ENCODE measurements around the gene CEP131.
"Not testable (repeated sequence)": the region's sequence is repeated elsewhere in the genome, so short reads cannot be mapped to it uniquely, and the experiment has no call there.

CEP131 gene

DNA sequence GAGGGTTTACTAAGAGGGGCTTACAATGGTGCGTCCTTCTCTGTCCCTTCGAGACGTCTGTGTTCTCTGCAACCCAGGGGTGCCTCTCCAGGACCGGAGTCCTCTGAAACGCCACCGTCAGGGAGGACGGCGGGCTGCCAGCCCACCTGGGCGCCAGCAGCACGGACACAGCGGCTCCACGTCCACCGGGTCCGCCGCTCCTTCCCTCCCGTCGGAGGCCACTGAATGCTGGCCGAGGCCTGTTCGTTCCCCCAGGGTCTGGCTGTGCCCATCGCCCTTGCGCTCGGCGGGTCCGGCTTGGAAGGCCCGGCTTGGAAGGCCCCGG, 15.7 kb upstream of the CEP131 start:
- DNase-seq = no peak

- no peak for DNase-seq
Observed at GRCh38 chr17:81237591-81238489, 15.1 kb upstream of the CEP131 start.

DNA sequence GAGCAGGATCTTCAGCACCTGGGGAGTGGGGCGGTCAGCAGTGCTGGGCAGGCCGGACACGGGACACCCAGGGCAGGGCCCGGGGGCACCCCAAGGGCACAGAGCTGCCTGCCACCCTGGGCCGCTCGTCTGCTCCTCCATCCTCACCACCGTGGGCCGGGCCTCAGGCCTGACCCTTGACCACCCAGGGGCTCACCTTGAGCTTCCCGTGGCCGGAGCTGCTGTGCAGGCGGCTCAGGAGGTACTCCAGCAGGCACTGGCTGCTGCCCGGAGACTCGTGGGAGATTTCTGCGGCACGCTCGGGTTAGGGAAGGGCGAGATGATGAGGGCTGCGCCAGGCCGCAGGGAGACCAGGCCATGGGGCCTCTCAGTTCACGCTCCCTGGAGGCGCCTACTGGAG, 14.0 kb upstream of the CEP131 start:
- DNase-seq = no peak

DNA sequence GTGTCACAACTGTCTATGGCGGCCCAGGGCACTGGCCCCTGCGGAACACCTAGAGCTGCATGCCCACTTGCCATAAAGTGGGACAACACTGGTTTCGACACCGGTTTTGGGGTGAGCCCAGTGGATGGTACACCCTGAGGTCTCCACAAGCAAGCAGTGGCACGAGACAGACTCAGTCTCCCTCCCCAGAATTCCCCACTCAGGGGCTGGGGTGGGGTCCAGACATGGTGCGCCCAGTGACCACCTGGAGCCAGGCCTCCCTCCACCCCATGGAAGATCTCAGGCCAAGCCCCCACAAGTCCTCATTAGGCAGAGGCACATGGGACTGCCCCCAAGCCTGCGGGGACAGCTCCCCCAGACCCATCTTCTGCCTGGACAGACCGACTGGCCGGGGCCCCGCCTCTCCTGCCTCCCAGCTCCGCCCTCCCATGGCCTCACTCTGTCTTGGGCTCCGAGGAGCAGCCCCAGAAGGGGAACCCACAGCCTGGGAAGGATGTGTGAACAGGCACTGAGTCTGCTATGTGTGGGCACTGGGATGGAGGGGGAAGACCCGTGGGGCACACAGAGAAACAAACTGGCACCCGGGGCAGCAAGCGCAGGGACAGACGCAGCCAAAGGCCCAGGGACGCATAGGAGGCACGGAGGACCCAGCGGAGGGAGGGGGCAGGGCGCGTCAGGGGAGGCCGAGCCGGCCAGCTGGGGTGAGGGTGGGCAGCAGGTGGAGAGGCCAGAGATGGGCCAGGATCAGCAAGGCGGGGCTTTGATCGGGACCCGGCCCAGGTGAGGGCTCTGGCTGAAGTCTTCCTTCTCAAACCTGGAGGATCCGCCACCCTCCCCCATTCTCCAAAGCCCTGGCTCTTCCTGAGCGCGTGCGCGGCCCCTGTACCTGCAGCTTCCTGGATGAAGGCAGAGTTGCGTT, 13.3 kb upstream of the CEP131 start:
- no peak for DNase-seq

DNA sequence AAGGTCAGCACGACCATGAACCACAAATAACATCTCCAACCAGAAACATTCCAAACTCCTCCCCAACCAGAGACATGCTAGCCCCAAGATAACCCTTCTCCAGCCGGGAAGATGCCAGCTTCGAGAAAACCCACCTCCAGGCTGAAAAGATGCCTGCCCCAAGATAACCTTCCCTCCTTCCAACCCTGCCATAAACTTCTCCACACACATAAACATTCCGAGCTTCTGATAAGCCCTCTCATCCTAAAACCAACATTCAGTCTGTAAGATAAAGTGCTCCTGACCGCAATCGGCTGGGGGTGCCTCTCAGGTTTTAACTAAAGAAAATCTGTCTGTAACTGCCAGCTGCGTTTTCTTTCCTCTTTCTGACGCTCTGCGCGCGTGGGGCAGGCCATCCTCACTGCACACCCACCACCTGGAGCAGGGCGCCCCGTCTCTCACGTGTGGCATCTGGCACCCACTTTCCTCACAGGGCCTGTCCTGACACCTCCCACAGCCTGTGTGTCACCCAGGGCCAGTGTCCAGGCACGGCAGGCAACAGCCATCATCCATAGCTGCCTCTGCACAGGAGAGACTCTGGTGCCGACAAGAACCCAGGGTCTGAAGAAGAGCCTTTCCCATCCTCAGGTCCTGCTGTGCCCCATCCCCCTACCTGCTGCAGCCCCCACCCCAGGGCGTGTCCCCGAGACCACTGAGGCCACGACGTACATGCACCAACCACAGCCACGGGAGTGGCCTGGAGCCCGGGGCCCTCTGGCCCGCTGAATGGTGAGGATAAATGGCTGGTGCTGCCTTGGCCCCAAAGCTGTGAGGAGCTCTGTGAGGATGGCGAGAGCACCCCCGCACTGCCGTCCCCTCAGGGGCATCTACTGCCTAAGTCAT, 12.4 kb upstream of the CEP131 start:
- no peak for DNase-seq

DNA sequence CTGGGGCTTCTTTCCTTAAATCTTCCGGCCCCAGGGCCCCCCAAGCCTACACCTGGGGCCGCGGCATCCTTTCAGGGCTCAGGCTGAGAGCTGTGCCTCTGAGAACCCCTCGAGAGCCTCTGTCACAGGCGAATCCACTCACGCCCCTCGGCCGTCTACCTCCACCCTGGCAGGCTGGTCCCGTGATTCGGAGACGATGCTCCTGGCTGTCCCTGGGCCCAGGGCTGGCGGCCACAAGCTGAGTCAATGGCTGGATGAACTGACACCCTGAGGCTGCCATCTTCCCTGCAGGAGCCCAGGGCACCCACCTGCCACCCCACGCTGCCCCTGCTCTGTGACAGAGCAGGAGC, 11.7 kb upstream of the CEP131 start:
- no peak for DNase-seq

- DNase-seq = no peak
Observed at GRCh38 chr17:81233811-81234505, 11.2 kb upstream of the CEP131 start.

- DNase-seq = no peak
Observed at GRCh38 chr17:81233316-81233715, 10.6 kb upstream of the CEP131 start.

DNA sequence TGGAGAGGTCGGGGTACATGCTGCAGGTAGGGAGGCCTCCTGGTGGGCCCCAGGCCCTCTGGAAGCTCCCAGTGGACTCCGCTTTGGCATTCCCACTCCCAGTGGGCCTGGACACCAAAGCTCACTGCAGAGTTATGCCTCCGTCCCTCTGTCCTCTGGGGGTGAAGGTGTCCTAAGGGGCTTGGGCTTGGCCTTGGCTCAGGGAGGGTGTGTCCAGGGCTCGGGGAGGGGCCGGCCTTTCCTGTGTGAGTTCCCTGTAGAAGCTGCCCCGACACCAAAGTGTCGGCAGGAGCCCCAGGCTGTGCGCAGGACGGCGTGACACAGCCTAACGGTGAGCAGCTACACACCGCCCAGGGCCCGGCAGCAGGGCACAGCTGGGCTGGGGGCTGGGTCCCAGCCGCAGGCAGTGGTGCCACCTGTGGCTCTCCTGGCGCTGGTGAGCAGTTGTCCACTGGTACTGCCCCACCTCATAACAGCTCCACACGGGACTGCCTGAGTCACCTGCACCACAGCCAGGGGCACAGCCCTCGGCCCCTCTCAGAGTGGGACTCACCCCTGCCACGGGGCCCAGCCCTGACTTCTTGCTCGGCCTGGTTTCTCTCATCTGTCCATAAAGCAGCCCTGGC, 10.0 kb upstream of the CEP131 start:
- DNase-seq = no peak

GRCh38 chr17:81231766-81232581, 9.2 kb upstream of the CEP131 start:
- no peak for DNase-seq

- DNase-seq = no peak
Observed at GRCh38 chr17:81231121-81231645, 8.4 kb upstream of the CEP131 start.

GRCh38 chr17:81230043-81230820, 7.5 kb upstream of the CEP131 start:
- no peak for DNase-seq

GRCh38 chr17:81229666-81229920, 6.8 kb upstream of the CEP131 start:
- no peak for DNase-seq

DNA sequence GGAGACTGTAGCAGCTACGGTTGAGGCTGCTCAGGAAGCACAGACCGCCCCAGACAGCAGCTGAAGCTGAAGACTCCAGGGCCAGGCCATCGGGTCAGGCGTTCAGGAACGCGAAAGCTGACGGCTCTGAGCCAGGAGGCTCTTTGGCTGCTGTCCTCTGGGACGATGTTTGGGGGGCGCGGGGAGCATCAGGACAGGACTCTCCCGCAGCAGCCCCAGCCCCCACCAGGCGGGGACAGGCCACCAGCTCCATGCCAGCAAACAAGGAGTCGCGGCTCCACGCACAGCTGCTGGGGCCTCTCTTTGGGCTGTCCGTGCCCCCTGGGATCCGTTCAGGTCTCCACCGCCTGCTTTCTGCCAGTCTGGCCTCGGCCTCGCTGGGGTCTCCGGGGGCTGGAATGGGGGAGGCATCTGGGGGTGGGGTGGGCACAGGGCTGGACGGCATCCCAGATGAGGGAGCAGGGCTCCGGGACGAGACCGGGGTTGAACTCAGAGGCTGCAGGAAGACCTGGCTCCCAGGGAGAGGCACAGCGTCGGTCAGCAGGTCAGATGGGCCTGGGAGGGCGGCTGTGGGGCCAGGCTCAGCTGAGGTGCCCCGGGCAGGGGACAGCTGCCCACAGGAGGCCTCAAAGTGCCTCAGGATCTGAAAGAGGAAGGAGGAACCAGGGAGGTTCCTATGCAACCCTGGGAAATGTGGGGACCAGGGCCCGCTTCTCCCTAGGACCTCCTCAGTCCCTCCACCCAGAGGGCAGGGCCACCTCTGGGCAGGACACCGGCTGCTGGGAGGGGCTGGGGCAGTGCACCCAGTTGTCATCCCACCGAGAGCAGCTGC, 6.3 kb upstream of the CEP131 start:
- no peak for DNase-seq

DNA sequence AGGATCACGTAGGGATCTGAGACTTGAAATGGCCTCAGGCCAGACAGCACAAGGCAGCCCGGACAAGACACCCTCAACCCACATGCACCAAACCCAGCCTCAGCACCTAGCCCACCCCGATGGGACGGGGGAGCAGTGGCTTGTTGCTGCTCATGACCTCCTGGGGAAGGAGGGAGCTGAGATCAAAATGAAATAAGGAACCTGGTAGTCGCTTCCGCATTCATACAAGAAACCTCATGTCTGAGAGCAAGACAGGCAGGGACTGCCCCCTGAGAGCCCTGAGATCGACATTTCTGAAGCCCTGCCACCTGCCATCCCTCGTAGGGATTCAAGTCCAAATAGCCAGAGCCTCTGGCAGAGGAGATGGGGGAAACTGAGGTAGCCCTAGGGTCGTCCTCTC, 5.7 kb upstream of the CEP131 start:
- DNase-seq = no peak

- DNase-seq = not testable (repeated sequence)
Observed at GRCh38 chr17:81227630-81228029, 4.9 kb upstream of the CEP131 start.

DNA sequence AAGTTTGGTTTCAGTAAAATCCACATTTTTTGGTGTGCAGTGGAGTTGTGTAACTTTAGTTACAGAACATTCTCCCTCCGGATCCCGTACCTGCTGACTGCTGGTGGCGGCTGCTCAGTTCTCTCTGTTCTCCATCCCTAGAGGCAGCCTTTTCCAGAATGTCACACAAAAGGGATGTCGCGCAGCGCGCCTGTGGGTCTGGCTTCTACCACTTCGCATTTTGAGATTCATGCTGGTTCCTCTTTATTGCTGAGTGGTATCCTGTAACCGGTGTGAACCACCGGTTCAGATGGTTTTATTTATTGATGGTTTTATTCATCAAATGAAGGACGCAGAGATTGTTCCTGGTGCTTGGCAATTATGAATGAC, 981 bp upstream of the CEP131 start:
- no peak for DNase-seq

DNA sequence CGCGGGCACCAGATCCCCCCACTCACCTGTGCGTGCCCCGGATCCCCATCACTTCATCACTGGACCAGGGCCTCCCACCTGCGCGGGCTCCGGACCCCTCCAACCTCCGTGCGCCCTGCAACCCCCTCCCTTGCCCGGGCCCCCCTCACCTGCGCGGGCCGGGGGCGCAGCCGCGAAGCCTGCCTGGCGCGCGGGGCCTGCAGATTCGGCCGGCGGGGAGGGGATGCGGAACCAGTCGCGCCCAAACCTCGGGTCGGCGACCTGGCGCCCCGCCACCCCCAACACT, 202 bp downstream of the CEP131 start:
- DNase-seq = no peak

DNA sequence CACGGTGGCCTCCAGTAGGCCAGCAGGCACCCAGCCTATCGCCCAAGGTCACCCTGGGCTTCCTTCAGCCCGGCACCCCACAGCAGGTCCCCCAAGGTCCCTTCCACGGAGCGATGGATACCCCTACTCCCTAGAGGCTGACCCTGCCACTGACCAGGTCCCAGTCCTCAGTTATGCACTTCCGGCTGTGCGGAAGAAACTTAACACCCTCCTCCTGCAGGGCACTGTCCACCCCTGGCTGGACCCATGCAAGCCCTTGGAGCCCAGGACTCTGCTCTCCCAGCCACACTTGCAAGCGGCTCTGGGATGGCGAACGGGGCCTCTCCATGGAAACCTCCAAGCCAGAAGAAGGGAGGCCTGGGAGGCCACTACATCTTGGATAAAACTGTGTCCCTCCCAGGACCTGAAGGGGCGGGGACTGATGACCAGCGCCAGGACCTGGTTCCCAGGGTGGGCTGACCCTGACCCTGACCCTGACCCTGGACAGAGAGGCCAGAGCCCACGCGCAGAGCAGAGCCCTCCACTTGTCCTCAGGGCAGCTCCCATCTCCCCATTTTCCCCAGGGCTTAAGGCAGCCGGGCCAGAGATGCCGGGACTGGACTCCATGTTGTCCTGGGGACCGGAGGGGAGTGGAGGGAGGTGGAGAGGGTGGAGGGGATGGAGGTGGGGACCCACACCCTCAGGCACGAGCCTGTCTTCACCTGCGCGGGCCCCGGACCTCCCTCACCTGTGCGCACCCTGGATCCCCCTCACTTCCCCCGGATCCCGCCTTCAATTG, 734 bp downstream of the CEP131 start:
- DNase-seq = no peak

All from effector CD8-positive, alpha-beta T cell (primary cell).